ENCODE results near the gene NAT9.

The NAT9 gene

GRCh38 chr17:74776990-74777389, 845 bp upstream of the NAT9 start:
- TF ChIP-seq PPARA (CRISPR knock-in tag; IDR thresholded peaks at IDR 0.05; ENCODE audit: borderline replicate concordance) (no peak), CSDC2 (CRISPR knock-in tag; IDR thresholded peaks at IDR 0.05) (no peak)
- ATAC-seq, result no peak

GRCh38 chr17:74775409-74776043, 619 bp downstream of the NAT9 start:
- TF ChIP-seq TSHZ2 (CRISPR knock-in tag; IDR thresholded peaks at IDR 0.05), result no peak
- TF ChIP-seq SNAI2 (CRISPR knock-in tag; IDR thresholded peaks at IDR 0.05), result no peak
- TF ChIP-seq RARB (CRISPR knock-in tag; IDR thresholded peaks at IDR 0.05), result no peak
- TF ChIP-seq ZNF565 (CRISPR knock-in tag; conservative IDR thresholded peaks at IDR 0.05; ENCODE audit: low read depth), result no peak
- TF ChIP-seq ZFP30 (CRISPR knock-in tag; IDR thresholded peaks at IDR 0.05), result no peak
- no peak for TF ChIP-seq ARNTL (CRISPR knock-in tag; IDR thresholded peaks at IDR 0.05; ENCODE audit: borderline replicate concordance, low read depth)
- no peak for TF ChIP-seq POU6F1 (CRISPR knock-in tag; IDR thresholded peaks at IDR 0.05; ENCODE audit: borderline replicate concordance, low read depth)
- TF ChIP-seq PPARA (CRISPR knock-in tag; IDR thresholded peaks at IDR 0.05; ENCODE audit: borderline replicate concordance), result no peak
- no peak for TF ChIP-seq ZFP3 (CRISPR knock-in tag; IDR thresholded peaks at IDR 0.05)
- no peak for TF ChIP-seq GLIS3 (CRISPR knock-in tag; IDR thresholded peaks at IDR 0.05)
- no peak for TF ChIP-seq TCF4 (CRISPR knock-in tag; IDR thresholded peaks at IDR 0.05; ENCODE audit: borderline replicate concordance)
- no peak for TF ChIP-seq ZC3H10 (CRISPR knock-in tag; IDR thresholded peaks at IDR 0.05)
- TF ChIP-seq OSR1 (CRISPR knock-in tag; IDR thresholded peaks at IDR 0.05), result no peak
- TF ChIP-seq ZNF8 (CRISPR knock-in tag; IDR thresholded peaks at IDR 0.05), result no peak
- TF ChIP-seq CSRNP3 (CRISPR knock-in tag; IDR thresholded peaks at IDR 0.05), result no peak
- TF ChIP-seq TOX (CRISPR knock-in tag; IDR thresholded peaks at IDR 0.05; ENCODE audit: borderline replicate concordance), result no peak
- TF ChIP-seq BACH2 (CRISPR knock-in tag; IDR thresholded peaks at IDR 0.05; ENCODE audit: borderline replicate concordance), result no peak
- no peak for ATAC-seq

GRCh38 chr17:74773871-74774286, 2.3 kb downstream of the NAT9 start:
- TF ChIP-seq GLIS3 (CRISPR knock-in tag; IDR thresholded peaks at IDR 0.05) (no peak), ESRRG (CRISPR knock-in tag; IDR thresholded peaks at IDR 0.05) (no peak)
- peak; percentile 0; the same call in 1 of the 3 replicates for ATAC-seq

GRCh38 chr17:74773414-74773813, 2.7 kb downstream of the NAT9 start:
- TF ChIP-seq RARB (CRISPR knock-in tag; IDR thresholded peaks at IDR 0.05) (no peak), ZNF8 (CRISPR knock-in tag; IDR thresholded peaks at IDR 0.05) (no peak), TCF4 (CRISPR knock-in tag; IDR thresholded peaks at IDR 0.05; ENCODE audit: borderline replicate concordance) (no peak), ZFP30 (CRISPR knock-in tag; IDR thresholded peaks at IDR 0.05) (no peak), GLIS3 (CRISPR knock-in tag; IDR thresholded peaks at IDR 0.05) (no peak), PATZ1 (CRISPR knock-in tag; IDR thresholded peaks at IDR 0.05; ENCODE audit: borderline replicate concordance) (no peak), ZNF565 (CRISPR knock-in tag; conservative IDR thresholded peaks at IDR 0.05; ENCODE audit: low read depth) (no peak), CREB5 (CRISPR knock-in tag; IDR thresholded peaks at IDR 0.05; ENCODE audit: low read depth) (no peak), TSHZ2 (CRISPR knock-in tag; IDR thresholded peaks at IDR 0.05) (no peak), SNAI2 (CRISPR knock-in tag; IDR thresholded peaks at IDR 0.05) (no peak), ZFP3 (CRISPR knock-in tag; IDR thresholded peaks at IDR 0.05) (no peak), ISL1 (CRISPR knock-in tag; IDR thresholded peaks at IDR 0.05) (no peak)
- ATAC-seq, result no peak
